ENCODE results near the gene BAIAP2L2. TPM values are rescaled to one million over a fixed set of nuclear protein-coding genes. Genes with fewer than 3 reads are reported as not detected.

The BAIAP2L2 gene
- total RNA-seq, 4 donors from 2014 or later: 0.58 TPM; not detected in 3

DNA sequence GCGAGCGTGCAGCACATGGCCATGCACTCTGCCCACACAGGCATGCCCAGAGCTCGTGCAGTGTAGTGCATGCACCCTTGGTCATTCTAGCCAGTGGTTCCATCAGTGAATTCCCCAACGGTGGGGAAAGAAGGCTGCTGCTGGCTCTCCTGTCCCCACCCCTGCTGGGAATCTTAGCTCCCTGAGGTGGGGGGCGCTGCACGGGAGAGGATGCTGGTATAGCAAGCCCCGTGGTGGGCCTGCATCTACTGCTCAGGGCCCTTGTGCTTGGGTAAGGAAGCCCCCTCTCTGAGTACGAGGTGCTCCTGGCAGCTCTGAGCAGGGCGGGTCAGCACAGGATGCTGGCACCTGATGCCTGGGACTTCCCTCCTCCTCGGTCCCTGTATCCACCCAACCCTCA, 18.5 kb upstream of the BAIAP2L2 start:
- no peak for ATAC-seq
- no peak overlapping the region for H3K27ac ChIP-seq
- no peak for TF ChIP-seq POLR2AphosphoS5 (IDR thresholded peaks at IDR 0.05)
- TF ChIP-seq, protein P1, sequence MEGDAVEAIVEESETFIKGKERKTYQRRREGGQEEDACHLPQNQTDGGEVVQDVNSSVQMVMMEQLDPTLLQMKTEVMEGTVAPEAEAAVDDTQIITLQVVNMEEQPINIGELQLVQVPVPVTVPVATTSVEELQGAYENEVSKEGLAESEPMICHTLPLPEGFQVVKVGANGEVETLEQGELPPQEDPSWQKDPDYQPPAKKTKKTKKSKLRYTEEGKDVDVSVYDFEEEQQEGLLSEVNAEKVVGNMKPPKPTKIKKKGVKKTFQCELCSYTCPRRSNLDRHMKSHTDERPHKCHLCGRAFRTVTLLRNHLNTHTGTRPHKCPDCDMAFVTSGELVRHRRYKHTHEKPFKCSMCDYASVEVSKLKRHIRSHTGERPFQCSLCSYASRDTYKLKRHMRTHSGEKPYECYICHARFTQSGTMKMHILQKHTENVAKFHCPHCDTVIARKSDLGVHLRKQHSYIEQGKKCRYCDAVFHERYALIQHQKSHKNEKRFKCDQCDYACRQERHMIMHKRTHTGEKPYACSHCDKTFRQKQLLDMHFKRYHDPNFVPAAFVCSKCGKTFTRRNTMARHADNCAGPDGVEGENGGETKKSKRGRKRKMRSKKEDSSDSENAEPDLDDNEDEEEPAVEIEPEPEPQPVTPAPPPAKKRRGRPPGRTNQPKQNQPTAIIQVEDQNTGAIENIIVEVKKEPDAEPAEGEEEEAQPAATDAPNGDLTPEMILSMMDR (IDR thresholded peaks at IDR 0.05): no peak
- no peak for TF ChIP-seq POLR2A (IDR thresholded peaks at IDR 0.05)
- no peak for TF ChIP-seq EP300 (IDR thresholded peaks at IDR 0.05)
- no peaks in the 10 kb centered on the region for H3K4me1 ChIP-seq
- no peaks in the 10 kb centered on the region for H3K9me3 ChIP-seq
- H3K27me3 ChIP-seq: no peaks in the 10 kb centered on the region
- no CpG with 5 or more reads among the region's 10 CpGs for WGBS, 2 donors (ENCODE audit: low coverage in 1 of 2)
- H3K4me3 ChIP-seq: no peak overlapping the region
- H3K36me3 ChIP-seq: peaks cover 0 to 87% of the 10 kb centered on the region in 2 donors

DNA sequence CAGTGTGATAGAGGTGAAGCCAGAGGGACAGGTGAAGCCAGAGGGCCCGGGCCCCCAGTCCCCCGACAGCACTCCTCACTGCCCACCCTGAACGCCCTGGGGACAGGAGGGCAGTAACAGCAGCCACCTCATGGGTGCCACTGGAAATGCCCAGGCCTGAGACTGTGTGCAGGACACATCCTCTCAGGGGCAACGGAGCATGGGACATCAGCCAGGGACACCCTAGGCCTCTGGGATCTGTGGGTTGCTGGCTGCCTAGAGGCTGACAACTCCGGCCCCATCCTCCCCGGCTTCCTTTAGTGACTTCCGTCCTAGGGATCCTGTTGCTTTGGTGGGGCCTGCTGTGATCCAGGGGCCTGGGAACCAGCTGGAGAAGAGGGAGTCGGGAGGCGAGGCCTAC, 17.4 kb upstream of the BAIAP2L2 start:
- Histone ChIP-seq H3K27me3 (no peaks in the 10 kb centered on the region), H3K4me1 (no peaks in the 10 kb centered on the region), H3K27ac (no peak overlapping the region), H3K4me3 (no peak overlapping the region), H3K36me3 (peaks cover 0 to 75% of the 10 kb centered on the region in 2 donors), H3K9me3 (no peaks in the 10 kb centered on the region)
- TF ChIP-seq EP300 (IDR thresholded peaks at IDR 0.05): no peak
- no peak for TF ChIP-seq POLR2AphosphoS5 (IDR thresholded peaks at IDR 0.05)
- no peak for TF ChIP-seq POLR2A (IDR thresholded peaks at IDR 0.05)
- TF ChIP-seq, protein P1 (IDR thresholded peaks at IDR 0.05): no peak
- WGBS, 2 donors (ENCODE audit: low coverage in 1 of 2): 89% methylated on average over 3 of the region's 9 CpGs; no CpG with 5 or more reads in 1 of the 2 donors
- ATAC-seq: no peak

DNA sequence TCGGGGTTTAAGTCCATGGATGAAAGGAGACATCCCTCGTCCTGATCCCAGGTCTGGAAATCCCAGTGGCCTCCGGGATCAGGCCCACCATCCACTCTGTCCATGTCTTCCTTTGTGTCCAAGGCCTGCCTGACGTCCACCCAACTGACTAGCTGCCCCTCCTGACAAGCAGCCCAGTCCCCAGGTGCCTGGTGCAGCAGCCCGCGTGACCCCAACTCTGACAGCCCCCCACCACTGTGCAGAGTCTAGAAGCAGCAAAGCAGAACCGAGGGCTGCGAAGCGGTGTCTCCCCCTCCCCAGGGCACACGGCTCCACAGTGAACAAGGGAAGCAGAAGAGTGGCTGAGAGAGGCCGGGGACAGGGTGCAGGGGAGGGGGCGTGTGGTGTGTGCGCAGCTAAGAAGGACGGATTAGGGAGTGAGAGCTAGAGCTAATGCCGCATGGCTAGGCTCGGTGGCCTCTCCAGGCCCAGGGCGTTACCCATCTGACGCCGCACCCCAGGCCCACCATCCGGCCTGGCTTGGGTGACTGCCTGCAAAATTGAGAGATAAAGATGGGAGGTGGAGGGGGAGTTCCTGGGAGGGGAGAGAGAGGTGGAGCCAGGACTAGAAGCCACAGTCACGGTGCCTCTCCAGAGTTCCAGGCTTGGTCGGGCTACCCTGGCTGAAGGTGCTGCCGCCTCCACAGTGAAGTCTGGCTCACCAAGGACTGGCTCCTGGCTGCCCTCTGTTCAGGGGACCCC, 16.6 kb upstream of the BAIAP2L2 start:
- H3K4me3 ChIP-seq: no peak overlapping the region
- TF ChIP-seq, protein P1 (IDR thresholded peaks at IDR 0.05): no peak
- TF ChIP-seq EP300 (IDR thresholded peaks at IDR 0.05): no peak
- TF ChIP-seq POLR2AphosphoS5 (IDR thresholded peaks at IDR 0.05): no peak
- no peak for TF ChIP-seq POLR2A (IDR thresholded peaks at IDR 0.05)
- H3K27ac ChIP-seq: no peak overlapping the region
- H3K27me3 ChIP-seq: no peaks in the 10 kb centered on the region
- no peak for ATAC-seq
- no peaks in the 10 kb centered on the region for H3K9me3 ChIP-seq
- no peaks in the 10 kb centered on the region for H3K4me1 ChIP-seq
- 91 to 98% methylated on average over 6 to 8 of the region's 23 CpGs for WGBS, 2 donors (ENCODE audit: low coverage in 1 of 2)
- peaks cover 0 to 67% of the 10 kb centered on the region in 2 donors for H3K36me3 ChIP-seq

DNA sequence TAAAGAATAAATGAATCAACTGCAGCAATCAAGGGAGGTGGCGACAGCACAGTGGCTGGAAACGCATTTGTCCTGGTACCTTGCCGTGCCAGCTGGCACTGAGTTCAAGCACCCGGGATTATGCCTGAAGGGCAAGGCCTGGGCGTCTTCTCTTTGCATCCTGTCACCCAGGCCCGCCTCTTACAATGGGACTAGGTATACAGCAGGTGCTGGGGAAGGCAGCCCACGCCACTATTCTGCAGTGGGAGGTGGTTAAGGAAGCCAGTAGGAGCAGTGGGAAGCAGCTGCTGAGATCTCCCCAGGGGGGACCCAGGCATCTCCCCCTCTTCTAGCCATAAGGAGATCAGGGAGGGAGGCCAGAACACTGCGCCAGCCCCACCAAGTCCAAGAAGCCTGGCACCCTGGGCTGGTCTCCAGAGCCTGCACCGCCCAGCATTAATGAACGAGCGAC, 15.3 kb upstream of the BAIAP2L2 start:
- no peaks in the 10 kb centered on the region for H3K4me1 ChIP-seq
- H3K36me3 ChIP-seq: peaks cover 0 to 62% of the 10 kb centered on the region in 2 donors
- H3K27ac ChIP-seq: no peak overlapping the region
- H3K4me3 ChIP-seq: no peak overlapping the region
- no peaks in the 10 kb centered on the region for H3K9me3 ChIP-seq
- no peak for ATAC-seq
- TF ChIP-seq POLR2A (IDR thresholded peaks at IDR 0.05): no peak
- TF ChIP-seq EP300 (IDR thresholded peaks at IDR 0.05): no peak
- TF ChIP-seq, protein P1 (IDR thresholded peaks at IDR 0.05): no peak
- no peak for TF ChIP-seq POLR2AphosphoS5 (IDR thresholded peaks at IDR 0.05)
- 53 to 93% methylated on average over 3 to 5 of the region's 11 CpGs for WGBS, 2 donors (ENCODE audit: low coverage in 1 of 2)
- no peaks in the 10 kb centered on the region for H3K27me3 ChIP-seq

DNA sequence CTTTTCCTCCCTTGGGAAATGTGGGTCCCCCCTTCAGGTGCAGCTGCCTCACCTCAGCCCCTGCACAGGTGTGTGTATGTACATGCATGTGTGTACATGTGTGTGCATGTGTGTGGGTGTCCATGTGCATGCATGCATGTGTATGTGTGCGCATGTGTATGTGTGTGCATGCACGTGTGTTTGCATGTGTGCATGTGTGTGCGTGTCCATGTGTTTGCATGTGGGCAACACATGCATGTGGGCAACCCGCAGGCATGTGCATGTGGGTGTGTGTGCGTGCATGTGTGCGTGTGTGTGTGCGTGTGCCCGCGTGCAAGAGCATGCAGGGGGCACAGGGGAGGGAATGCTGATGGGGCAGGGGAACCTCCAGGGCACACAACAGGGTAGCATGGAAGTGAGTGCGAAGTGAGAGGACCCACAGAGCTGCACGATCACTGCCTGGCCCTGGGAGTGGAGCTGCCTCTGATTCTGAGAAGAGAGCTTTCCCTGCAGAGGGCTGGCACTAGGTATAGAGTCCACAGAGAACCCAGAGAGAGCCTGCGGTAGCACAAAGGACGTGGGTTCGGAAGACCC, 14.6 kb upstream of the BAIAP2L2 start:
- no peak for ATAC-seq
- 86 to 92% methylated on average over 4 to 8 of the region's 14 CpGs for WGBS, 2 donors (ENCODE audit: low coverage in 1 of 2)
- Histone ChIP-seq H3K9me3 (no peaks in the 10 kb centered on the region), H3K4me3 (no peak overlapping the region), H3K27me3 (no peaks in the 10 kb centered on the region), H3K36me3 (peaks cover 0 to 61% of the 10 kb centered on the region in 2 donors), H3K27ac (no peak overlapping the region), H3K4me1 (no peaks in the 10 kb centered on the region)
- TF ChIP-seq EP300 (IDR thresholded peaks at IDR 0.05) (no peak), POLR2A (IDR thresholded peaks at IDR 0.05) (no peak), POLR2AphosphoS5 (IDR thresholded peaks at IDR 0.05) (no peak)
- TF ChIP-seq, protein P1 (IDR thresholded peaks at IDR 0.05): no peak
